HG03457 (cell line): ENCODE results near the gene SDHB.

Experiments
- ATAC-seq: cut with Tn5 transposase; IDR thresholded peaks from one replicate; pipeline ENCODE4 v1.9.1; 2021; ENCODE audit warnings: moderate number of reproducible peaks; ENCODE audit not compliant: unreplicated experiment

Gene SDHB

GRCh38 chr1:17053685-17054410, at the start of gene SDHB:
Gene SDHB (minus strand): TSS chr1:17054032. CDS start chr1:17054019, 13 bp downstream.
- ATAC-seq: peak; percentile 93

GRCh38 chr1:17102232-17102631, 48.4 kb upstream of the SDHB start:
- no peak for ATAC-seq

GRCh38 chr1:17101261-17101660, 47.4 kb upstream of the SDHB start:
- no peak for ATAC-seq

GRCh38 chr1:17099616-17100340, 45.9 kb upstream of the SDHB start:
- ATAC-seq: no peak

GRCh38 chr1:17098446-17099317, 44.9 kb upstream of the SDHB start:
- no peak for ATAC-seq

- ATAC-seq: no peak
Measured at GRCh38 chr1:17097787-17098186, 44.0 kb upstream of the SDHB start.

GRCh38 chr1:17097147-17097546, 43.3 kb upstream of the SDHB start:
- ATAC-seq: no peak

GRCh38 chr1:17096584-17096983, 42.8 kb upstream of the SDHB start:
- ATAC-seq: no peak

- ATAC-seq: no peak
Measured at GRCh38 chr1:17095141-17095540, 41.3 kb upstream of the SDHB start.

GRCh38 chr1:17094664-17095063, 40.8 kb upstream of the SDHB start:
- no peak for ATAC-seq

GRCh38 chr1:17093822-17094393, 40.1 kb upstream of the SDHB start:
- no peak for ATAC-seq

- ATAC-seq: no peak
Measured at GRCh38 chr1:17091252-17091651, 37.4 kb upstream of the SDHB start.

- no peak for ATAC-seq
Measured at GRCh38 chr1:17089506-17089905, 35.7 kb upstream of the SDHB start.

GRCh38 chr1:17086751-17087150, 32.9 kb upstream of the SDHB start:
- ATAC-seq: no peak

- ATAC-seq: no peak
Measured at GRCh38 chr1:17084787-17085186, 31.0 kb upstream of the SDHB start.

GRCh38 chr1:17082761-17083160, 28.9 kb upstream of the SDHB start:
- ATAC-seq: no peak

- ATAC-seq: no peak
Measured at GRCh38 chr1:17081439-17081838, 27.6 kb upstream of the SDHB start.

- ATAC-seq: no peak
Measured at GRCh38 chr1:17080880-17081279, 27.0 kb upstream of the SDHB start.

- no peak for ATAC-seq
Measured at GRCh38 chr1:17080085-17080759, 26.4 kb upstream of the SDHB start.

- no peak for ATAC-seq
Measured at GRCh38 chr1:17078991-17079868, 25.4 kb upstream of the SDHB start.
